ENCODE data around the gene AKR1B1.

Gene AKR1B1

DNA sequence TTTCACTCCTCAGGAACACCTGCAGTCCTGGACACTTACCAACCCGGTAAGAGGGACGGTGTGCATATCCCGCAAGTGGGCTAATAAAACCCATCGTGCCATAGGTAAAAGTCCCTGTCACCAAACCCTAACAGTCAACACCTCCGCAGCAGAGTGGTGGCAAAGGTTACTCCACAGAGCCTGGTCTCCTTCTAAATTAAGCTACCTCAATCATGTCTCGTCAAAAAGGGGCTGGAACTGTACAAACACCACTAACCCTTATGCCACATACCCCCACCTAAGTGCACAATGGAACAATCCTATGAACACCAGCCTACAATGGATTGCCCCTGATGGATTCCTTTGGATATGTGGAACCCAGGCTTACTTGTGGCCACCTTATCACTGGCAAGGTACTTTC is 9.6 kb upstream of the AKR1B1 start:
- DNase-seq = no peak

DNA sequence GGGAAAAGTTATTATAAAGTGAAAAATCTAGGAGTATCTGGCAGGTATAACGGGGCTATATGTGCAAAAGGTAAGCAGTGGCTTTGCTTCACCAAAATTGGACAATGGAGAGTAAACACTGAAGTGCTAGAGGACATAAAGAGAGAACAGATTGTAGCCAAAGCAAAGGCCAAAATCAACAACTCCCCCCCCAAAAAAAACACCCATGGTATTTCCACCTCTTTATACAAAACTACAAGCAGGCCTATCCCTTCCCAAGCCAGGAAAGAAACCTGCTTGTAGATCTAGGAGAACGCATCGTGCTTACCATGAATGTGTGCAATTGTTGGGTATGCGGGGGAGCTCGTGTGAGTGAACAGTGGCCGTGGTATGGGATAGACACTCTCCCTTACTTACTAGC is 9.2 kb upstream of the AKR1B1 start:
- DNase-seq = no peak

DNA sequence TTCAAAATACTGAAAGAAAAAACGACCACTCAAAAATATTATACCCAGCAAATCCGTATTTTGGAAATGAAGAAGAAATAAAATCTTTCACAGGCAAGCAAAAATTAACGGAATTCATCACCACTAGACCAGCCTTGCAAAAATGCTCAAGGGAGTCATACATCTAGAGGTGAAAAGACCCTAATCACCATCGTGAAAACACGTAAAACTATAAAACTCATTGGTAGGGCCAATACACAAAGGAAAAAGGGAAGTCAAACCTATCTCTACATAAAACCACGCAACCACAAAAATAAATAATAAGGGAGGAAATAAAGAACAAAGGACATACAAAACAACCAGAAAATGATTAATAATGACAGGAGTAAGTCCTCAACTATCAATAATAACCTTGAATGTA is 6.6 kb upstream of the AKR1B1 start:
- DNase-seq = no peak

DNA sequence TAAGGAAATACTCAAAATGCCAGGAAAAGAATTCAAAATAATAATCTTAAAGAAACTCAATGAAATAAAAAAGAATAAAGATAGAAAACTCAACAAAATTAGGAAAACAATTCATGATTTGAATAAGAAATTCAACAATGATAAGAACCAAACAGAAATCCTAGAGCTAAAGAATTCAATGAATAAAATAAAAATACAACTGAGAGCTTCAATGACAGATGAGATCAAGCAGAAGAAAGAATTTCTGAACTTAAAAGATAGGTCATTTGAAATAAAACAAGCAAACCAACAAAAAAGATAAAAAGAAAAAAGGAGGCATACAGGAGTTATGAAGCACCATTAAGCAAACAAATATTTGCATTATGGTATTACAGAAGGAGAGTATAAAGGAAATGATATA is 5.6 kb upstream of the AKR1B1 start:
- DNase-seq = no peak

DNA sequence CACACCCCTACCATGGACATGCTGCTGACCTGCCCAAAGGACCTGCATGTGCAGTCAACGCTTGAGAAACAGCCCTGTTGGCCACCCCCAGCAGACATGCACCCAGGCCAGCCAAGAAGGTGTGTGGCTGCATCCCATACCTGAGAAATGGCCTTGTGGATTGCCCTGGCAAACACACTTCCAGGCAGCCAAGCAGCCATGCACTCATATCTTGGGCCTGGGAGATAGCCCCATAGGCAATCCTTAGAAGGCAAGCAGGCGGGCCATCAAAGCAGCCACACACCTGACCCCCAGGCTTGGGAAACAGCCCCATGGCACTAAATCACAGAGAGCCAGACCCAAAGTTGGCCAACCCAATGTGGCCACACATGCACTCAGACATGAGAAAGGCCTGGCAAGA is 4.9 kb upstream of the AKR1B1 start:
- no peak for DNase-seq

DNA sequence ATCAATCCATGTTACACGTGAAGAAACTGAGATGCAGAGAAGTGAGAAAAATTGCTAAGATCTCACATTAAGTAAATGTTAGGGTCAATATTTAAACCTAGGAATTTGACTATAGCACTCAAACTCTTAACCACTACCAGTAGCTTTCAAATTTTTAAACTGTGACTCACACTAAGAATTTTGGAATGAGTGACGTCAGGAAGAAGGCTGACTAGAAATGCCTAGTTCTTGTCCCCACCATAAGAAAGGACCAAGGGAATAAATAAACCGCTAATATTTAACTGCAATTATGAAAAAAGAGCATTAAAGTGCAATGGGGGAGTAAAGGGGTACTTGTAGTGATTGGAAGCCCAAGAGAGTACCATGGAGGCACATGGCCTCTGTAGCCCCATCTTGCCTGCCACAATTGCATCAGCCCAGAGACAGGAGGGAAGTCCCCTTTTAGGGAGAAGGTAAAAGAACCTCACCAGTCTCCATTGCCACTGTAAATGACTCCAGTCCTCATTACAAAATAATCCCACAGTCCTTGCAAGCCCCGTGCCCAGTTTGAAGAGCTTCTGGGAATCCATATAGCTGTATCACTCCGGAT is 3.5 kb upstream of the AKR1B1 start:
- DNase-seq = no peak

DNA sequence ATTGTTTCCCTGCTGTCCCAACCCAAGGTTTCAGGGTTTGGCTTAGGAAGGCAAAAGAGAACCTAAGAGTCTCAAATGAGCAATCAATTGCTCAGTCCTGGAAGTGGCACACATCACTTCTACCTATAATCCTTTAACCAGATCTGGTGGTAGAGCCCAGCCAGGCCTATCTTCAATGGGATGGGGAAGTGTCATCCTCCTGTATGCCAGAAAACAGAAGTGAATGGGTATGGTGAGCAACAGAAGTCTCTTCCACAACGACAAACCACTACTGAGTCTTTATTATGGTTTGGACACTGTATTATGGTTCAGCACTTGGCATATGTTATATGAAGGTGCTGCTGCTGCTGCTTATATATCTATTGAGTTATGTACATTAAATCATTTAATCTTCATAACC is 3.0 kb upstream of the AKR1B1 start:
- no peak for DNase-seq

DNA sequence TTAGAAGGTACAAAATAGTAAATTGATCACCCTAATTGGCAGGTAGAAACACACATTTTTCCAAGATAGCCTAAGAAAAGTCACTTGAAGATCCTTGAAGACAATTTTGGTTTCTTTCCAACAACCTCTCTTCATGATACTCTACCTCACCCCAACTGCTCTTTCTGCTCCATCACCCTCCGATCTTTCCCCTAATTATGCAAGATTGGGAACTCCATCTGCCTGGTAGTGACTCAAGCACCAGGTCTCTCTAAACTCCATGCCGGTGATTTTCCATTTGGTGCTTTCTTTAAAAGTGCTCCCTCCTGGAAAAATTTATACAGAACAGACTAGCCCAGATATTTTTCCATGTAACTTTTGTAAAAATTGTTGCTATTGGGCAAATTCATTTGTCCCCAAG is 1.1 kb upstream of the AKR1B1 start:
- DNase-seq = no peak

DNA sequence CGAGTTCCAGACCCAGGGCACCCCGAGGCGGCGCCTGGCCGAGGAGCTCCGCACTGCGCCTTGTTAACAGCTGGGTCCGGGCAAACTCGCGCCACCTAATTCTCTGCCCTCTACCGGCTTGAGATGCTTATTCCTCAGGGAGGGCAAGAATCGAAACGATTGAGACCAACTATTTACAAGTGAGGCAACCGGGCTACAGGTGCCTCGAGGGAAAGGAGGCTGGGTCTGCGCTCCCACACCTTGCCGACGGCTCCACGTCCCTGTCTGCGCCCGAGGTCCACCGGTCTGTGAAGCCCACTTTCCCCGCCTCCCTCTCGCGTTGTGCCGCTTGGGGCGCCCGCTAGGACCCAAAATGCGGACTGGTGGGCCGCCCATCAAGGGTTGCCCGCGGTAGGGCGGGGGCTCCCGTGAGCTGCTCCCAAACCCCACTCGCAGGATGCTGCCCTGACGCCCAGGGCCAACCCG is 527 bp downstream of the AKR1B1 start:
- DNase-seq = peak; percentile 46

DNA sequence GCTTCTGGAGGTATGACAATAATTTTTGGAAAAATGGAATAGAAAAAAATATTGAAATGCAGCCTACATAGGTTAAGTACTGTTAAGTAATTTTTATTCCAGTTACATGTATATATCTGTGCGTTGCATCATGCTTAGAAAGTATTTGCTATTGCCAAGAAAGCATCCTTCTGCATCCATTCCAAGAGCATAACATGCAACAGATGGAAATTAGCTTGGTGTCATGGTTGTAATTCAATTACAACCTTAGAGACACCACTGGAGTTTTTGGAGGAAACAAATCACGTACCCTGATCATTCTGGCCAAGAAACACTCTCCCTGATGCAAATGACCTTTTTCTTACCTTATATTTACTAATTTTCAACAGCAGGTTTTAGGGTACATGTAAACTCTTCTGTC is 1.7 kb downstream of the AKR1B1 start:
- no peak for DNase-seq

DNA sequence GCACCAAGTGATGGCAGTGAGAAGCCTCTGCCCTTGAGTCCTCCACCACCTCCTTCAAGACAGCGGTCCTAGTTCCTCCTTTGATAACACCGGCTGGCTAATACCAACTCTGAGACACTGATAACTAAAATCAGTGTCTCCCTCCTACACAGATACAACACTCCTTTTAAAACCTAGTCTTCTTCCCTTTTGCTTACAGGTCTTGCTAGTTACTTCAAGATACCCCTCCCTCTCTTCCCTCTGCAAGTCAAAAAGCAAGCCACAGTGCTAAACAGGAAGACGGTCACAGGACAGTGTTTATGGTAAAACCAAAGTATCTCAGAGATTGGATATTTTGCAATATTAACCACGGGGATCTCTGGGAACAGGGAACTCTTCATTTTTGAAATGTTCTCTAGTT is 4.6 kb downstream of the AKR1B1 start:
- no peak for DNase-seq

DNA sequence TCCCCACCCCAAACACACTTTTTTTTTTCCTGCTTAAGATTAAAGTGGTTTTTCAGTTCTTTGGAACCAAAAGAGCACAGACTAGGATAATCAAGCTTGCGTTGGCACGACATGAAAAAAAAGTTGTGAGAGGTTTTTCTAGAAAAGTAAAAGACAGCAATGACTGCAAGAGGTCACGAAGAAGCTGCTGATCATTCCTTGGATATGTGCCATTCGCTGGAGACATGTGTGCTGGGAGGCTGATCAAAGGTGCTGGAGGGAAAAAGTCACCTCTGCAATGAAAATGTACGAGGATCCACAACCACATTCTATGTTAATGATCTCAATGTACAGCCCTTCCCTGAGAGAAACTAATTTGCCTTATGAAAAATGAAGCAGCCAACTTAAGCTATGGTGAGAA is 5.4 kb downstream of the AKR1B1 start:
- no peak for DNase-seq

DNA sequence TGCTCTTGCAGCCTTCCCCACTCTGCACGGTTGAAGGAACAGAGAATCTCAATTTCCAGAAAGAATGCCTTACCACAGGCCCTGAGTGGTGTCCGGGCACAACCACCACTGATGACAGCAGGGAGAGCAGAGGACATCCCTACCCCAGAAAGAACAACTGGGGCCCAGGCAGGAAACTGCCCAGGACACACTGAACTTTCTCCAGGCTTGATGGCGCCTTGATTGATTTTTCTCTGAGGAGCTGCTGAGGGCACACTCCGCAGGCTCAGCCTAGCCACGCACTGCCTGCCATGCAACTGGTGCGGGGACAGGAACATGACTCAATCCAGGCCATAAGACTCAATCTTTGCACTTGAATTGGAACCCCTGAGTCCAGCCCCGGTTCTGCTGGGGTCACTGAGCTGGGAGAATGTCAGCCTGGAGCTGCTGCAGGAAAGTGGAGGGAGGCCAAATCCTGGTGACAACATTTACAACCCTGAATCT is 5.9 kb downstream of the AKR1B1 start:
- DNase-seq = no peak

DNA sequence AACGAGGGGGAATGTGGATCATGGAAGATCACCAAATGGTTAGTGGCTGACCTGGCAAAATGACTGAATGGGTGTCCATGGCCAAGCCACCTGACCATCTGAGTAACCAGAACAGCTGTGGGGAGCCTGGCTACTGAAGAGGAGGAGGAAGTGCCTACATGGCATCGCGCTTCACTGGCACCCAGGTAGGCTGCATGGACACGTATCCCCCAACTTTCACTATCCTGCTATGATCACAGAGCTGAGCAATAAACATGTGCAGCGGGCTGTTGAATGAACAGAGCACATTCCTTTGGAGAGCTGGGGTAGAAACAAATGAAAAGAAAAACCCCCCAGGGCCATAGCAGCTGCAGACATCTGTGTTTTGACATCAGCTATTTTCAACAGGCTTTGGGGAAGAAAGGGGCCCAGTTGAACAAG is 6.5 kb downstream of the AKR1B1 start:
- no peak for DNase-seq

DNA sequence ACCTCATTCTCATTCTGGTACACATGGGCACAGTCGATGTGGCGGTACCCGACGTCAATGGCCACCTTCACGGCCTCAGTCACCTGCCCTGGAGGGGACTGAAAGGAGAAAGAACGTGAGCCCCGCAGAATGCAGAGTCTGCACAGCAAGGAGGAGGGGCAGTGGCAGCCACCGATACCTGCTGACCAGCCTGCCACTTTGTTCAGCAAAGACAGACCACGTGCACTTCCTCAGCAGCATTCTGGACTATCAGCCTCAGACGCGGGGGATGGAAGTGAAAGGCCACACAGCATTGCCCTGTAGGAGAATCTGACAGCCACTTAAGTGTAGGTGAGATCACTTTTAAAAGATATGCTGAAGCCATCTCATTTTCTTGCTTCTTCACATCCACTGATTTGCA is 7.2 kb downstream of the AKR1B1 start:
- no peak for DNase-seq

DNA sequence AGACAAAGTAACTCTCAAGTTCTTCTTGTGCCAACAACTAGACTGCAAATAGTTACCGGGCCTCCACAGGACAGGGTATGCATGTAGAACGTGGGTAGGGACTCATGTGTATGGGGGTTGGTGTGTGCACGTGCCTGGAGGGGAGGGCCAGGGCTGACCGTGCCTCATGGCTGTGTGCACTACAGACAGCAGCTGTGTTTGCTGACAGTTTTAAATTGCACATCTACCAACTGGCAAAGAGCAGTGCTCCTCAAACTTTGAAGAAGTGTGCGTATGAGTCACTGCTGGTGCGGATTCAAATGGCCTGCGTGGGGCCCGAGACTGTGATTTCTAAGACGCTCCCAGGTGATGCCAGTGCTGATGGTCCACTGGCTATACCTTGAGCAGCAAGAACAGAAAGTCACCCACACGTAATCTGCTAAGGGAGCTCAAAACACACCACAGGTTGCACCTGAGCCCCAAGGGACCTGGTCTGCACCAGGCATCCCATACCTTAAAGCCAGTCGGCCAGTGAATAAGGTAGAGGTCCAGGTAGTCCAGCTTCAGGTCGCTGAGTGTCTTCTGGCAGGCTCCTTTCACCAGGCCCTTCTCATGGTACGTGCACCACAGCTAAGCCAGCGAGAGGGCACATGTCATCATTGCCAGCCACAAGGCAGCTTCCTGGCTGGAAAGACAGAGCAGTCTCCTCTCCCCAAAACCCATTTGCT is 8.5 kb downstream of the AKR1B1 start:
- no peak for DNase-seq

DNA sequence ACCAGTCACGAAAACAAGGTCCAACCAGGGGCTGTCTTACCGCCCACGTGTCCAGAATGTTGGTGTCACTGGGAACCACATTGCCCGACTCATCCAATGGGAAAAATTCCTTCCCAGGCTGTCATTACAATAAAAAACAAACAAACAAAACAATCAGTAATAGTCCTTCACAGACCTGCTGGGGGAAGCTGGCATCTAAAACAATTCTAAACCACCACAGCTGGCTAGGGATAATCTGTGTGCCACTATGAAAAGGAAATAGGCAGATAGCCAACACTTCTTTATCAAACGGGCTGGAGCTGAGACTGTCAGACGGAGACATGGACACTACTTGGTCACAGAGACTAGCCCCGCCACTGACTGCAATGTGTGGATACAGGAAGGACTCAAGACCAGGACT is 9.2 kb downstream of the AKR1B1 start:
- no peak for DNase-seq

DNA sequence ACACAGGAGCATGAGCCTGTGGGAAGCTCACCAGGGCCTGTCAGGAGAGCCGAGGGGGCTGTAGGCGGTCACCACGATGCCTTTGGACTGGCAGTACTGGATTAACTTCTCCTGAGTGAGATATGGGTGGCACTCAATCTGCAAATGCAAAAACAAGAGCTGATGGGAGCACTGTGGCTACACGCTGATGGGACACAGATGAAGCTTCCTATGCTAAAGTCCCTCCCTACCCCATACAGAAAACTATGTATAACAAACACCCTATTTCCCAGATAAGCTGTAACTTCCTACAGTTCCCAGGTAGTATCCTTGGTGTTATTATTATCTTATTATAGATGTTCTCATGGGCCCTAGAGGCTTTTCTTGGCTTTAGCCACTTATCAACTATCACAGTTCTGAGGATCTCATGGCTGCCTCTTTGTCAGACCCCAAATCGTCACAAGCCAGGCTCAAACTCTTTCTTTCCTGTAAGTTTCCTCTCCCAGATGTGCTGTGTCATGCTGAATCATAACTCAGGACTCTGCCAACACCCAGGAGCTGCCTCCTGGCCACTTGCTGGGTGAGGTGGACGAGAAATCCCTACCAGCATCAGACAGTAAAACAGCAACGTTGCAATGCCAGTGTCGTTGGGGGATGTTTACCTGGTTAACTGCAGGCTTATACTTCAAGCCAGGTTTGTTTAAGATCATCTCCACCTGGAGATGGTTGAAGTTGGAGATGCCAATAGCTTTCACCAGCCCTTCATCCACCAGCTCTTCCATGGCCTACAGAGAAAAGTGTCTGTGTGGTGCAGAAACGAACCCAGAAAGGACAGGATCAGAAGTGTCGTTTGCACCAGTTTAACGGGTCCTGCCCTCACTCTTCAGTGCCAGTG is 10.3 kb downstream of the AKR1B1 start:
- DNase-seq = no peak

DNA sequence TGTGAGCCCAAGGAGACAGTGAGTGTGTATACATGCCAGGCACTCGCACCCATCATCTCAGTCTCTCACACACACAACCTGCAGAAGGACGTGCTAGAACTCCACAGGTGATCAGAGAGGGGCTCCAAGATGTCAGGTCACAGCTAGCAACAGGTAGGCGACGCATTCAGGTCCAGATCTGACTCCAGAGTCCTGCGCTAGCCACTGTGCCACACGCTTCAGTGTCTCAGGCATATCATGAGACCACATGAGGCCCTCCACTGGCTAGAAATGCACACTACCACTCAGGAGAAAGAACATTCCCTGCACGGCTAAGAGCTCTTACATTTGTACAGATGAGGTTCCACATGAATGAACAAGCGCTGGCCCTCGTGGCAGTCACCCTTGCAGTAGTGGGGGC is 11.5 kb downstream of the AKR1B1 start:
- no peak for DNase-seq

DNA sequence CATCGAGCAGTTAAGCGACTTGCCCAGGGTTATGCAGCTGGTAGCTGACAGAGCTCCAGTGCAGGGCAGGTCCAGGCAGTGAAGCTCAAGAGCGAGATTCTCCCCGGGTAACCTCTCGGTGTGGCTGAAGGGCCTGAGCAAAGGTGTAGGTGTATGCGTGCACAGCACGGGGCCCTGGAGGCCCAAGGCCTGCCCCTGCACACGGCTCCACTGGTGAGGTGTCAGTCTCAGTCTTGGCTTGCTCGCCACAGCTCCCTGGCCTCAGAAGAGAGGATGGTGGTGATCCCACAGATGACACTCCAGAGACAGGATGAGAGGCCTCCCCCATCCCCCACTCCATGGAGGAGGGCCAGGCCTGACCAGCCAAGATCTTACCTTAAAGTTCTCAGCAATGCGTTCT is 12.0 kb downstream of the AKR1B1 start:
- no peak for DNase-seq

DNA sequence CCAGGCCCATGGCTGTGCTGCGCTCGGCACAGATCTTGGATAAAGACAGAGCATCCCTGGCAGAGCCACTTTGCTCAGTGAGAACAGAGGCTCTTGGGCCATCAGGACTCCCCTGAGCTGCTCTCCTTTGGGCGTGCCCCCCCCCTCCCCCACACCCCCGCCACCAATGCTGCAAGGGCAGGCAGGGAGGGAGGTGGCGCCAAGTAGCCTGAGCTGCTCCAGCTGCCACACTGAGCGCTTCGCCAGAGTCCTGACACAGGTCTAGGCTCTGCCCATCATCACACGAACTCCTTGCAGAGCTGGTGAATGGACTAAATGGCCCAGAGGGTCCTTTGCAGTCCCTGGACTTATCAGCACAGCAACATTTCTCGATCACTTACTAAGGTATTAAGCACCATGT is 12.5 kb downstream of the AKR1B1 start:
- DNase-seq = no peak

DNA sequence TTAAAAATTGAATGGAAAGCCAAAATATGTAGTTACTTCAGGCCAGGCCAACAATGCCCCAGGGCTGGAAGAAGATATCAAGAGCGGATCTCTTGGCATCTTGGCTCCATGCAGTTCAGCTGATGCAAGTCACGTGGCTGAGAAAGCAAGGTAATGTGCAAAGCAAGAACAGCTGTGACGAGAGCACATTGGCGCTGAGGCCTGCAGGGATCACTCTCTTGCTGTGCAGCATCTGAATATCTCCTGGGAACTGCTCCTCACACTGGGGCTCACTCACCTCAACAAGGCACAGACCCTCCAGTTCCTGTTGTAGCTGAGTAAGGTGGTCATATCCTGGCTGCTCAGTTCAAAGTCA is 14.0 kb downstream of the AKR1B1 start:
- DNase-seq = no peak

DNA sequence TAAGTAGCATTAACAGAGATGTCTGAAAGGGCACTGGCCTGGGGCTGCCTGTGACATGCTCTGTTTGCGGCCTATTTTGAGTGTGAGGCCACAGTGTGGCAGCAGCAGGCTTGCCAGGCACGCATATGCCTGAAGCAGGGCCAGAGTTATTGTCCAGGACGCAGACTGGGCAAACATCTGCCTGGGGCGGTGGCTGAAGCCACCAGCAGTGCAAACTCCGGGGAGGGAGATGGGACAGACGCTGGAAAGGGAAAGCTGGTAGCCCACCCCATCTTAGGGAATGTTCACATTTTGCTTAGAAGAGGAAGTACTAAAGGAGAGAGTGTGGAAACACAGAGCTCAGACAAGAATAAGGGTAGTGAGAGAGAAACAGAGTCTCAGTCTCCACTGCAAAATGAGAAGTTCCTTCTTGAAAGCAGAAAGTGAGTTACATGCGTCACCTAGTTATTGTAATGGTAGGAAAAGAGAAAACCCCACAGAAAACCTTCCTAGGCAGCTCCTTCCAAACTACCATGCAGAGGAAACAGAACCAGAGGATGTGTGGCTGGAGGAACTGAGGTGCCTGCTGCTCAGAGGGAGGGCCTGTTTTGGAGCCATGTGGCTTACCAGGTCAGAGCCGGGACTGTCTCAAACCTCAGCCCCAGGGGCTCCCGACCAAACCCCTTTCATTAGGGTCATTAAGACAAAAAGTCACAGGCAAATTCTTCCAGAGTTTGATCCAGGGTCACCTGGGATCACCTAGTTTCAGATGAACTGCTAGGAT is 14.5 kb downstream of the AKR1B1 start:
- DNase-seq = no peak
